Vagina (tissue), 2 donors: ENCODE measurements around the gene CAMSAP1. TPM values are rescaled to one million over a fixed set of nuclear protein-coding genes. Genes with fewer than 3 reads are reported as not detected.

Source experiments
- DNase-seq, 2 donors: peaks; one replicate each; pipeline ENCODE4 v3.0.0-alpha.2; 2017; ENCODE audit errors: extremely low spot score in 2 of 2
- H3K27ac ChIP-seq: fragments of 200-600 bp; sonication (generic); one replicate; pipeline ENCODE4 v1.5.1; 2019
- H3K27me3 ChIP-seq: fragments of 200-600 bp; sonication (generic); one replicate; pipeline ENCODE4 v1.5.1; 2019
- H3K36me3 ChIP-seq, 2 donors: fragments of 200-600 bp; sonication (generic); one replicate each; pipeline ENCODE4 v1.5.1; 2017 to 2019
- H3K4me1 ChIP-seq: fragments of 200-600 bp; sonication (generic); one replicate; pipeline ENCODE4 v1.5.1; 2019
- H3K4me3 ChIP-seq, 2 donors: fragments of 200-600 bp; sonication (generic); 1 replicate in 1 of 2; 2 replicates in 1 of 2; pipeline ENCODE4 v1.5.1; 2016 to 2019
- H3K9me3 ChIP-seq: fragments of 200-600 bp; sonication (generic); one replicate; pipeline ENCODE4 v1.5.1; 2019
- POLR2A ChIP-seq, 2 donors: fragments of 450-650 bp; IDR thresholded peaks; one replicate each; pipeline ENCODE4 v1.6.1; 2017; ENCODE audit warnings: antibody characterized with exemption in 2 of 2, mild to moderate bottlenecking in 2 of 2, moderate library complexity in 2 of 2
- POLR2AphosphoS5 ChIP-seq, 2 donors: sonication (generic); formaldehyde crosslinking; IDR thresholded peaks; one replicate each; pipeline ENCODE4 v1.9.0; 2017; ENCODE audit warnings: antibody characterized with exemption in 2 of 2, mild to moderate bottlenecking in 2 of 2, low read depth in 1 of 2; ENCODE audit not compliant: insufficient read depth in 1 of 2
- intact Hi-C: fragments of 100-400 bp; cut with DNase I; formaldehyde crosslinking; loops from one replicate; pipeline ENCODE4 v1.15.1; 2023
- total RNA-seq: library from RNA; depleted of rRNA; stranded (reverse); fragments of >200 nt; gene quantifications from one replicate; pipeline ENCODE4 v1.2.3, GENCODE V29; 2016
- TF ChIP-seq, protein P1 (sequence below), 3 experiments: fragments of 450-650 bp in 2 of 3; fragments of 200-600 bp in 1 of 3; sonication (generic) in 1 of 3; IDR thresholded peaks; one replicate each; pipeline ENCODE4 v1.5.1; 2017 to 2019; ENCODE audit warnings: antibody characterized with exemption in 3 of 3, mild to moderate bottlenecking in 2 of 3, moderate library complexity in 2 of 3

CAMSAP1 gene
- total RNA-seq, 1 donor from 2014 or later: 20.9 TPM

DNA sequence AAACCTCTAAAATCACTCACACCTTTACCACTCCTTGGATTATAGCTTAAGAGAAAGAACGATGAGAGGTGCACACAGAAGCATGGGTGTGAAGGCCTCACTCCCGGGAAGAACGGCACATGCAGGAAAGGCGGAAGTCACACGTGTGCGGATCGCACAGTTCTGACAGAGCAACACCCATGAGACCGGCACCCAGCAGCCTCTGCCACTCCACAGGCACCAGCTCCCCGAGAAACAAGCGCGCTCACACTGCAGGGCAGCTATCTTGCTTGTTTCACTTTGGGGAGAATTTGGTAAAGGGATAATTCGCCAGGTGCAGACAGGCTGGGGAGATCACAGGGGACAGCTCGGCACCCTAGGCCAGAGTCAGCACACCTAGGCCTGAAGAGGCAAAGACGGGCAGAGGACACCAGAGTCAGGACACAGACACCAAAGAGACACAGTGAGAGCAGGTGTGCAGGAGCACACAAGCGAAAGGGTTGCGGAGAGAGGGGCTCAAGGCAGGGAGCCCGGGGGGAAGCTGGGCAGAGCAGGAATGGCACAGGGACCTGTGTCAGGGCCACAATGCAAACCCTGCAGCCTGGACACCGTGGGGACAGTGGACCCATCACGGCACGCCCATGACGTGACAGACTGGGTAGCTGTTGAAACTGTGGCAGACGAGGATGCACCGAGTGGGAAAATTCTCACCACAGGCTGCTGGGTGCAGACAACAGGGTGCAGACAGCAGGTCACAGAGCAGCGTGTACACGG lies 81.7 kb downstream of the CAMSAP1 start:
- TF ChIP-seq, protein P1, sequence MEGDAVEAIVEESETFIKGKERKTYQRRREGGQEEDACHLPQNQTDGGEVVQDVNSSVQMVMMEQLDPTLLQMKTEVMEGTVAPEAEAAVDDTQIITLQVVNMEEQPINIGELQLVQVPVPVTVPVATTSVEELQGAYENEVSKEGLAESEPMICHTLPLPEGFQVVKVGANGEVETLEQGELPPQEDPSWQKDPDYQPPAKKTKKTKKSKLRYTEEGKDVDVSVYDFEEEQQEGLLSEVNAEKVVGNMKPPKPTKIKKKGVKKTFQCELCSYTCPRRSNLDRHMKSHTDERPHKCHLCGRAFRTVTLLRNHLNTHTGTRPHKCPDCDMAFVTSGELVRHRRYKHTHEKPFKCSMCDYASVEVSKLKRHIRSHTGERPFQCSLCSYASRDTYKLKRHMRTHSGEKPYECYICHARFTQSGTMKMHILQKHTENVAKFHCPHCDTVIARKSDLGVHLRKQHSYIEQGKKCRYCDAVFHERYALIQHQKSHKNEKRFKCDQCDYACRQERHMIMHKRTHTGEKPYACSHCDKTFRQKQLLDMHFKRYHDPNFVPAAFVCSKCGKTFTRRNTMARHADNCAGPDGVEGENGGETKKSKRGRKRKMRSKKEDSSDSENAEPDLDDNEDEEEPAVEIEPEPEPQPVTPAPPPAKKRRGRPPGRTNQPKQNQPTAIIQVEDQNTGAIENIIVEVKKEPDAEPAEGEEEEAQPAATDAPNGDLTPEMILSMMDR (IDR thresholded peaks at IDR 0.05): no peak
- TF ChIP-seq POLR2AphosphoS5 (IDR thresholded peaks at IDR 0.05; ENCODE audit: insufficient read depth in 1 of 2, low read depth in 1 of 2) (no peak), POLR2A (IDR thresholded peaks at IDR 0.05) (no peak)
- no peaks in the 10 kb centered on the region for H3K27me3 ChIP-seq
- no peaks in the 10 kb centered on the region for H3K4me1 ChIP-seq
- H3K27ac ChIP-seq: no peak overlapping the region
- H3K36me3 ChIP-seq: peaks cover 0 to 53% of the 10 kb centered on the region in 2 donors
- H3K4me3 ChIP-seq: no peak overlapping the region
- intact Hi-C loops: no loop called here
- H3K9me3 ChIP-seq: no peaks in the 10 kb centered on the region
- no peak for DNase-seq

DNA sequence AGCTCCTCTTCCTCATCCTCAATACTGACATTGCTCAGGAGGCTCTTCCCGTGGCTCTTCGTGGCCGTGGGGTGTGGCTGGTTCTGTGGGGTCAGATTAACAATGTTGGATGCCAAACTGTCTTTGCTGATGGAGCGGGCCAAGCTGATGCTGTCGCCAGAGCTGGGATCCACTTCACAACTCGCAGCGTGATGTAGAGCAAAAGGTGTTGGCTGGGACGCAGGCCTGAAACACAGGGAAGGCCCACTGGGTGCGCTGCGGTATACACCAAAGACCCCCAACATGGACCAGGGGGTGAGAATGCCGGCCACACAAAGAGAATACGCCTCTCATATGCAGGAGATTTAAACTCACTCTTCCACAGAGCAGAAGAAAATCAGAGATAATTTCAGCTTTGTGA lies 84.3 kb downstream of the CAMSAP1 start:
- intact Hi-C loops: no loop called here
- no peaks in the 10 kb centered on the region for H3K9me3 ChIP-seq
- H3K4me1 ChIP-seq: no peaks in the 10 kb centered on the region
- H3K4me3 ChIP-seq: no peak overlapping the region
- no peaks in the 10 kb centered on the region for H3K27me3 ChIP-seq
- H3K36me3 ChIP-seq: peaks cover 0 to 66% of the 10 kb centered on the region in 2 donors
- no peak for TF ChIP-seq POLR2A (IDR thresholded peaks at IDR 0.05)
- no peak for TF ChIP-seq POLR2AphosphoS5 (IDR thresholded peaks at IDR 0.05; ENCODE audit: insufficient read depth in 1 of 2, low read depth in 1 of 2)
- TF ChIP-seq, protein P1 (IDR thresholded peaks at IDR 0.05): no peak
- H3K27ac ChIP-seq: no peak overlapping the region
- DNase-seq: no peak

DNA sequence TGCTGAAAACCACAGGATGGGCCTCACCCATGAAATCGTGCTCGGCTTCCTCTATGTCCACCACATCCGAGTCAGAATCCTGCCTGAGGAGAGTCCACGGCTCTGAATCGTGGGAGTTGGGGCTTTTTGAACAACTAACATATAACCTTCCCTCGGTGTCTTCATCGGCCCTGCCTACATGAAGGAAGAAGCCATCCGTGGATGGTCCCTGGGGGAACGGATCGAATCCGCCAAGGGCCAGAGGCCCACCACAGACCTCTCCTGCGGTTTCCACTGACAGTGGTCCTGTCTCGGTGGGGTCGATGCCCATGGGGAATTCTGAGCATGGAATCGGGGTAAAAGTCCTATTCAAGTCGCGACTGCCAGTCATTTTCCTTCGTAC lies 85.0 kb downstream of the CAMSAP1 start:
- H3K36me3 ChIP-seq: peaks cover 0 to 72% of the 10 kb centered on the region in 2 donors
- TF ChIP-seq POLR2AphosphoS5 (IDR thresholded peaks at IDR 0.05; ENCODE audit: insufficient read depth in 1 of 2, low read depth in 1 of 2): no peak
- TF ChIP-seq POLR2A (IDR thresholded peaks at IDR 0.05): no peak

DNA sequence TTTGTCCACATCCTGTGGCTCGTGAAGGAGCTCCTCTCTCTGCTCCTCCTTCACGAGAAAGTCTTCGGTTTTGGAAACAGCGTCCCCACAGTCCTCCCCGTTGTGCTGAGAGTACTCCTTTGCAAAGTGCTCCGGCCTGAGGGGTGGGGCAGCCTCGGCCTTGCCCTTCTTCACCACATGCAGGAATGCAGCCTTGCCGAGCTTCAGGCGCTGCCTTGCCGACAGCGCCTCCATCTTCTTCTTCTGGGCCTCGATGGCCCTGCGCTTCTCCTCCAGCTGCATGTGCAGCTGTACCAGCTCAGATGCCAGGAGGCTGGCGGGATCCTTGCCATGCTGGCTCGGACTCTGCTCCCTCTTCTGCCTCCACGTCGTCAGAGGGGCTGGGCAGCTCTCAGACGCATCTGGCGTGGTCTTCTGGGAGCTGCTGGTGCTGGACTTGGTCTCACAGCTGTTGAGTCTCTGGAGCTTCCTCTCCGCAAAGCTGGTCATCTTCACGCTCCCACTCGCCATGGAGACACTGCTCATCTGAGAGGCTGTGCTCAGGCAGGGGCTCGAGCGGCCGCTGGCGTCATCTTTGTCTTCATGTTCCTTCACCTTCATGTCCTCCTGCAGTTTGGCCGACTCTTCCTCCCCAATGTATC lies 85.5 kb downstream of the CAMSAP1 start:
- H3K9me3 ChIP-seq: no peaks in the 10 kb centered on the region
- no peak overlapping the region for H3K27ac ChIP-seq
- TF ChIP-seq POLR2A (IDR thresholded peaks at IDR 0.05) (no peak), POLR2AphosphoS5 (IDR thresholded peaks at IDR 0.05; ENCODE audit: insufficient read depth in 1 of 2, low read depth in 1 of 2) (no peak)
- TF ChIP-seq, protein P1 (IDR thresholded peaks at IDR 0.05): no peak
- H3K4me3 ChIP-seq: no peak overlapping the region
- no peak for DNase-seq
- no peaks in the 10 kb centered on the region for H3K27me3 ChIP-seq
- intact Hi-C loops: no loop called here
- no peaks in the 10 kb centered on the region for H3K4me1 ChIP-seq
- peaks cover 0 to 72% of the 10 kb centered on the region in 2 donors for H3K36me3 ChIP-seq

More for the DNA sequence above, 85.0 kb downstream of the CAMSAP1 start:
- no peaks in the 10 kb centered on the region for H3K4me1 ChIP-seq
- DNase-seq: no peak
- no peak overlapping the region for H3K27ac ChIP-seq
- H3K4me3 ChIP-seq: no peak overlapping the region
- intact Hi-C loops: no loop called here
- H3K9me3 ChIP-seq: no peaks in the 10 kb centered on the region
- H3K27me3 ChIP-seq: no peaks in the 10 kb centered on the region

DNA sequence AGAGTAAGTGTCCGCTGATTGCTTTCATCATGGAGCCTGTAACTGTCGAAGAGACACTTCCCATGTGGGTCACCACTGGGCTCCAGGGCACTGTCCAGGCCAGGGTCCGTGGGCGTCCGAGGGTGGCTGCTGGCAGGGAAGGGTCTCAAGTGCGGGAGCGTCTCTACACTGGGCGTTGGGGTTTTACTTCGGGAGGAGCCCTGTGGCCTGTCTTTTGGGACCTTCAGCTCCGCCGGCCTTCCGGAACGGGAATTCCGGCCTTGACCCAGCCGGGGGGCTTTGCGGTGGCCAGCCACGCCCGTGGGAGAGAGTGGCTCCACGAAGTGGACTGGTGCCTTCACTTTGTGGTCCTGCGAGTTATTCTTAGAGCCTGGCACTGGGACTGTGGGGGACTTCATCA lies 86.2 kb downstream of the CAMSAP1 start:
- no peak for TF ChIP-seq POLR2AphosphoS5 (IDR thresholded peaks at IDR 0.05; ENCODE audit: insufficient read depth in 1 of 2, low read depth in 1 of 2)
- no peak for TF ChIP-seq POLR2A (IDR thresholded peaks at IDR 0.05)
- TF ChIP-seq, protein P1 (IDR thresholded peaks at IDR 0.05): no peak
- Histone ChIP-seq H3K4me3 (no peak overlapping the region), H3K4me1 (no peaks in the 10 kb centered on the region), H3K27ac (no peak overlapping the region), H3K36me3 (peaks cover 0 to 76% of the 10 kb centered on the region in 2 donors), H3K27me3 (no peaks in the 10 kb centered on the region), H3K9me3 (no peaks in the 10 kb centered on the region)
- intact Hi-C loops: no loop called here
- no peak for DNase-seq
